Breast epithelium (tissue), 3 donors: ENCODE measurements around the gene MDH1B.

ENCODE experiments used
- CTCF ChIP-seq, 3 donors: fragments of 450-650 bp; IDR thresholded peaks; one replicate each; pipeline ENCODE4 v1.5.1; 2016 to 2017; ENCODE audit warnings: antibody characterized with exemption in 3 of 3, mild to moderate bottlenecking in 3 of 3, moderate library complexity in 3 of 3
- POLR2AphosphoS5 ChIP-seq, 3 donors: sonication (generic); formaldehyde crosslinking; IDR thresholded peaks; one replicate each; pipeline ENCODE4 v1.6.1; 2017; ENCODE audit warnings: antibody characterized with exemption in 3 of 3

GRCh38 chr2:206797376-206797775 lies 32.2 kb upstream of the MDH1B start:
- TF ChIP-seq CTCF (IDR thresholded peaks at IDR 0.05) (no peak), POLR2AphosphoS5 (IDR thresholded peaks at IDR 0.05) (no peak)
